Mucosa of gallbladder (tissue), 1 donor: ENCODE results near the gene KRTAP10-7. TPM values are rescaled to one million over a fixed set of nuclear protein-coding genes. Genes with fewer than 3 reads are reported as not detected.
"Not testable (repeated sequence)": the region's sequence is repeated elsewhere in the genome, so short reads cannot be mapped to it uniquely, and the experiment has no call there.

Experiments used
- DNase-seq: peaks from one replicate; pipeline ENCODE4 v3.0.0-alpha.2; 2020; ENCODE audit warnings: low spot score
- total RNA-seq: library from RNA; stranded (reverse); gene quantifications from one replicate; pipeline ENCODE4 v1.2.1, GENCODE V29; 2021
- donor health status: DM: no; HTN: no; CAD: no.

KRTAP10-7 gene
- total RNA-seq, 1 donor from 2014 or later = not detected

- peak; percentile 9 for DNase-seq
These were observed 28.3 kb upstream of the KRTAP10-7 start for GRCh38 chr21:44571844-44572782.

DNA sequence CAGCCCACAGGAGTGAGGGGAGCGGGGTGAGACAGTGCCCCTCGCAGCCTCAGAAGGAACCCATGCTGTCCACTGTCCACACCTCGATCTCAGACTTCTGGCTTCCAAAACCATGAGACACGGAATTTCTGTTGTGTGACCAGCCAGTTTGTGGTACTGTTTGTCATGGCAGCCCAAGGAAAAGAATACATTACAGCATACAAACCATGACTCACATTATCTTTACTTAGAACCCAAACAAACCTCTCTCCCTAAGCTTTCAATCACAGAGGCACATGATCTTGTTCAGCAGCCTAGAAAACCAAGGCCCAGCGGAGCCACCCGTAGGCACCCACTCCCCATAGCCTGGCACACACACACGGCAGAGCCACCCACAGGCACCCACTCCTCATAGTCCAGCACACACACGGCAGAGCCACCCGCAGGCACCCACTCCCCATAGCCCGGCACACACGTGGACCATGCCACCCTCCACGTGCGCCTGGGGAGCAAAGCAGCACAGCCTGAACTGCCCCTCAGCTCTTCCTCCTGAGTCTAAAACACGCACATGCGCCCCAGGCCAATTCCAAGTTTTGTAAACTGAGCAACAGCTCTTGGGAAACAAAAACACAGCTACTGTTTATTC lies 27.3 kb upstream of the KRTAP10-7 start:
- no peak for DNase-seq

DNA sequence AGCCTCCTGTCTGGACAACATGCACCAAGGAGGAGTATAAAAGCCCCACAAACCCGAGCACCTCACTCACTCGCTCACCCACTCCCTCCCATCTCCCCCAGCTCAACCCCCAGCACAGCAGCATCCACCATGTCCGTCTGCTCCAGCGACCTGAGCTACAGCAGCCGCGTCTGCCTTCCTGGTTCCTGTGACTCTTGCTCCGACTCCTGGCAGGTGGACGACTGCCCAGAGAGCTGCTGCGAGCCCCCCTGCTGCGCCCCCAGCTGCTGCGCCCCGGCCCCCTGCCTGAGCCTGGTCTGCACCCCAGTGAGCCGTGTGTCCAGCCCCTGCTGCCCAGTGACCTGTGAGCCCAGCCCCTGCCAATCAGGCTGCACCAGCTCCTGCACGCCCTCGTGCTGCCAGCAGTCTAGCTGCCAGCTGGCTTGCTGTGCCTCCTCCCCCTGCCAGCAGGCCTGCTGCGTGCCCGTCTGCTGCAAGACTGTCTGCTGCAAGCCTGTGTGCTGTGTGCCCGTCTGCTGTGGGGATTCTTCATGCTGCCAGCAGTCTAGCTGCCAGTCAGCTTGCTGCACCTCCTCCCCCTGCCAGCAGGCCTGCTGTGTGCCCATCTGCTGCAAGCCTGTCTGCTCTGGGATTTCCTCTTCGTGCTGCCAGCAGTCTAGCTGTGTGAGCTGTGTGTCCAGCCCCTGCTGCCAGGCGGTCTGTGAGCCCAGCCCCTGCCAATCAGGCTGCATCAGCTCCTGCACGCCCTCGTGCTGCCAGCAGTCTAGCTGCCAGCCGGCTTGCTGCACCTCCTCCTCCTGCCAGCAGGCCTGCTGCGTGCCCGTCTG lies 26.6 kb upstream of the KRTAP10-7 start, which contains the start of gene KRTAP10-4:
KRTAP10-4 (plus strand) TSS at position 100 of the 827 bp plus-strand sequence; CDS start at position 130, 30 bp downstream.
- DNase-seq = peak; percentile 4

GRCh38 chr21:44574457-44575306 lies 25.7 kb upstream of the KRTAP10-7 start:
- DNase-seq = peak; percentile 76

- DNase-seq = no peak
These were observed 24.9 kb upstream of the KRTAP10-7 start for GRCh38 chr21:44575307-44576024.

GRCh38 chr21:44576025-44576420 lies 24.4 kb upstream of the KRTAP10-7 start:
- DNase-seq = no peak

- no peak for DNase-seq
These were observed 21.9 kb upstream of the KRTAP10-7 start for GRCh38 chr21:44578371-44579055.

- peak; percentile 4 for DNase-seq
These were observed 21.2 kb upstream of the KRTAP10-7 start for GRCh38 chr21:44579056-44579832.

- DNase-seq = no peak
These were observed 20.6 kb upstream of the KRTAP10-7 start for GRCh38 chr21:44579833-44580144.

DNA sequence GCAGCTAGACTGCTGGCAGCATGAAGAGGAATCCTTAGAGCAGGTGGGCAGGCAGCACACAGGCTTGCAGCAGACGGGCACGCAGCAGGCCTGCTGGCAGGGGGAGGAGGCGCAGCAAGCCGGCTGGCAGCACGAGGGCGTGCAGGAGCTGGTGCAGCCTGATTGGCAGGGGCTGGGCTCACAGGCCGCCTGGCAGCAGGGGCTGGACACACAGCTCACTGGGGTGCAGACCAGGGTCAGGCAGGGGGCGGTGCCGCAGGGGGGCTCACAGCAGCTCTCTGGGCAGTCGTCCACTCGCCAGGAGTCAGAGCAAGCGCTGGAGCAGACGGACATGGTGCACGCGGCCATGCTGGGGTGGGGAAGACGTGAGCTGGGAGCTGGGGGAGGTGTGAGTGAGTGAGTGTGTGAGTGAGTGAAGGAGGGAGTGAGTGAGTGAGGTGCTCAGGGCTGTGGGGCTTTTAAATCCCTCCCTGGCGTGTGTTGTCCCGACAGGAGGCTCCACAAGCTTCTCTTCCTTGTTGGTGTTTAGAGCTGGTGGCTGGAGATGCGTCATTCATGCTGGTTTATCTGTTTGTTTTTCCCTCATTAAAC lies 20.1 kb upstream of the KRTAP10-7 start, which contains the start of gene KRTAP10-5:
KRTAP10-5 (minus strand) TSS at position 374 of the 591 bp plus-strand sequence; CDS start at position 348, 26 bp downstream.
- not testable (repeated sequence) for DNase-seq

DNA sequence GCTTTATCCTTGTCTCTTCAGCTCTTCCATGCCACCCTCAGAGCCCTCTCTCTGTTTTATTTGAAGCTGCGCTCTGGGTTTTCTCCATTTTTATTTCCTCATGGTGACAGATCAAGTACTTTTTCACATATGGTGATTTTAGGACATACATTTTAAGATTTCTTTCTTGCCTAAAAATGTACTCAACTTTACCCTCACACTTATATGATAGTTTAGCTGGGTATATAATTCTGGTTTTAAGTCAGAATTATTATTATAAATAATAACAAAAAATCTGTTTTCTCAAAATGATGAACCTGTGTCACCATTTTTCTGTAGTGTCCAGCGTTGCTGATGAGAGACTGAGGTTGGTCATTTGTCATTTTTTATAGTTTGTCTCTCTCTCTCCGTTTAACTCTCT lies 19.2 kb upstream of the KRTAP10-7 start:
- no peak for DNase-seq

DNA sequence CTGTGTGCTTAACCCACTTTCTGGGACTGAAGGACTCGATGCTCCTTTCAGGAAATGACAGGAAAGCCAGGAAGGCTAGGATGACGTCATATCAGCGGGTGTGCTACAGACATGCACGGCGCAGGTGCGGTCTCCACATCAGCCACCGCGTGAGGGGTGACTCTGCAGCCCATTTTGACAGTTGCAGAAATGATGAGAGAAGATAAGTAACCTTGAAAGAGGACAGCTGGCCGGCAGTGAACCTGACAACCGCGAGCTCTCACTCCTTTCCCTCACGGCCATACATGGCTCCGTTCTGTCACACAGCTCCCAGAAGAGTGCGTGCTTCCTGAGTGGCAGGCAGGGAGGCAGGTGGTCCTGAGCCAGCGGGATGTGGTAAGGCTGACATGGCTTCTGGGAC lies 18.3 kb upstream of the KRTAP10-7 start:
- no peak for DNase-seq

DNA sequence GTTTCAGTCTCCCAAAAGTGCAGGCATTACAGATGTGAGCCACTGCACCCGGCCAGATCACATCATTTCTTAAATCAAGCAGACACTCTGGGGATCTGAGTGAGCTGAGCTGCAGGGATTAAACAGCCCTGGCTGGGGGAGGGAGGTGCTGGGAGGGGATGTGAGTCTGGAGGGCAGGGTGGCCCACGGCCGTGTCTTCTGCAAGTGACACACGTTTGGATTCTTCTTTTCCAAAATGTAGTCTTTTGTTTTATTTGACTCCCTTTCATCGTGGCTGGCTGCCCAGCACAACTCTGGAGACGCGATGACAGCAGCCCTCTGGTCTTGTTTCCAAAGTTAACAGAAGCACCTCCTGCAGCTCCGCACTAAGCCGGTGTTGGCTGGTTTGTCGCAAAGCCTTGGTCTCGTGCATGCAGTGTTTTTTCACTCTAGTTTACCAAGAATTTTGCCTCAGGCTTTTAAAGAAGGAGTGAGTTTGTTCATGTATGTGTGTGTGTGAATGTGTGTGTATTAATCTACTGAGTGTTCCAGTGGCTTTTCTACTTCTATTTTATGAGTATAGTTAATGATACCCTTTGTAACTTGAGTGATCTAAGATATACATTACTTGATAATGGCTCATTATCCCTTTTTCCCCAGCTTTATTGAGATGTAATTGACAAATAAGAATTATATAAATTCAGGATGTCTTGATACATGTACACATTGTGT lies 17.2 kb upstream of the KRTAP10-7 start:
- DNase-seq = no peak

GRCh38 chr21:44583800-44584147 lies 16.6 kb upstream of the KRTAP10-7 start:
- DNase-seq = no peak

- DNase-seq = no peak
These were observed 14.5 kb upstream of the KRTAP10-7 start for GRCh38 chr21:44585892-44586291.

GRCh38 chr21:44589094-44589493 lies 11.3 kb upstream of the KRTAP10-7 start:
- no peak for DNase-seq

DNA sequence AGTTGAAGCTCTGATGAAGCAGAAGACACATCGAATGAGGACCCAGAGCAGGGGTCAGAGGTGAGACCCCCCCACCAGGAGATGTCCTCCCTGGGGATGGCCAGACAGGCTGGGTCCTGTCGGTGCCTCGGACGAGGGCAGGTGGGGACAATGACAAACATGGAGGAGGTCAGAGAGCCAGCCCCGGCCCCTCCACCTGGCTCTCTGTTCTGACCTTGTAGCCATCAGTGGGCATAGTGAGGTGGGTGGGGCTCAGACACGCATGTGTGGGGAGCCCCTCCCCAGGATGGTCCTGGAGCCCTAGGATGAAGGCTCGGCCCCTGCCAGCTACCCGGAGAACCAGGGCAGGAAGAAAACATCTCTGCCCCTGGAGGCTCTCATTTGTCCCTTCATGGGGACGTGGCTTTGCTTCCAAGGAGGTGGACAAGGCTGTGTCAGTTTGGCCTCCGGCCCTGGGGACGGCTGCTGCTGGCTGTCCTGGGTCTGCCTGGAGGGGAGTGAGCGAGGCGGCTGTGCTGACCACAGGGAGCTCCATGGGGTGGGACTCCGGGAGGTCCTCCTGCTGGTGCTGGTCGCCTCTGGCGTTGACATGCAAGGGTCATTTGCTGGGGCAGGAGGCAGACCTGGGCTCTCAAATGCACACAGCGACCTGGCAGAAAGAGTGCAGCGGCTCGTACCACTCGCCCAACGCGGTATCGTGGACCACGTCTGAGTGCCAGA lies 10.7 kb upstream of the KRTAP10-7 start:
- DNase-seq = no peak
